GM23338 (cell line): ENCODE results near the gene WDSUB1.

ENCODE experiments used
- EZH2 ChIP-seq: fragments of 200-600 bp; sonication (generic); IDR thresholded peaks from one replicate; pipeline ENCODE4 v1.8.0; 2017; ENCODE audit warnings: antibody characterized with exemption, mild to moderate bottlenecking, low read depth; ENCODE audit not compliant: unreplicated experiment
- EZH2phosphoT487 ChIP-seq: fragments of 200-600 bp; sonication (generic); IDR thresholded peaks from one replicate; pipeline ENCODE4 v1.8.1; 2018; ENCODE audit warnings: antibody characterized with exemption; ENCODE audit not compliant: unreplicated experiment
- JUNB ChIP-seq: IDR thresholded peaks from one replicate; pipeline ENCODE4 v1.6.1; 2016; ENCODE audit warnings: antibody characterized with exemption; ENCODE audit not compliant: unreplicated experiment
- NANOG ChIP-seq: IDR thresholded peaks from 2 replicates; pipeline ENCODE4 v1.6.1; 2016; ENCODE audit warnings: antibody characterized with exemption, borderline replicate concordance
- POLR2AphosphoS5 ChIP-seq: IDR thresholded peaks from 2 replicates; pipeline ENCODE4 v1.6.1; 2016; ENCODE audit warnings: antibody characterized with exemption, low read depth
- STAT1 ChIP-seq: IDR thresholded peaks from one replicate; pipeline ENCODE4 v1.6.1; 2016; ENCODE audit warnings: antibody characterized with exemption; ENCODE audit not compliant: unreplicated experiment
- ZNF331 ChIP-seq: fragments of 250-450 bp; sonication (Bioruptor Pico); IDR thresholded peaks from 2 replicates; pipeline ENCODE4 v1.5.0; 2020; ENCODE audit warnings: low read depth, mild to moderate bottlenecking, moderate library complexity
- TF ChIP-seq, protein P1 (sequence below), 2 experiments: fragments of 200-600 bp in 1 of 2; sonication (generic) in 1 of 2; conservative IDR thresholded peaks; 2 replicates each; pipeline versions ENCODE4 v1.5.1 to v1.6.1; 2016 to 2017; ENCODE audit warnings: antibody characterized with exemption in 2 of 2, low read depth in 2 of 2, mild to moderate bottlenecking in 2 of 2, moderate library complexity in 1 of 2

DNA sequence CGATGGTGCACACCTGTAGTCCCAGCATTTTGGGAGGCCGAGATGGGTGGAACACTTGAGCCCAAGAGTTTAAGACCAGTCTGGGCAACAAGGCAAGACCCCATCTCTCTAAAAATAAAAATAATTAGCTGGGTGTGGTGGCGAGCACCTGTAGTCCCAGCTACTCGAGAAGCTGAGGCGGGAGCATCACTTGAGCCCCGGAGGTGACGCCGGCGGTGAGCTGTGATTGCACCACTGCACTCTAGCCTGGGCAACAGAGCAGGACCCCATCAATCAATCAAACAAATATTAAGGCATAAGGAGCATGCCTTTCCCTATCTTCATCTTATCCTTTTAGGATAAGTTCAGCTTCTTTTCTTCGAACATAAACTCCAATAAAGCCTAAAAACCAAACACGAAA lies 1.1 kb downstream of the WDSUB1 start:
- TF ChIP-seq, protein P1, sequence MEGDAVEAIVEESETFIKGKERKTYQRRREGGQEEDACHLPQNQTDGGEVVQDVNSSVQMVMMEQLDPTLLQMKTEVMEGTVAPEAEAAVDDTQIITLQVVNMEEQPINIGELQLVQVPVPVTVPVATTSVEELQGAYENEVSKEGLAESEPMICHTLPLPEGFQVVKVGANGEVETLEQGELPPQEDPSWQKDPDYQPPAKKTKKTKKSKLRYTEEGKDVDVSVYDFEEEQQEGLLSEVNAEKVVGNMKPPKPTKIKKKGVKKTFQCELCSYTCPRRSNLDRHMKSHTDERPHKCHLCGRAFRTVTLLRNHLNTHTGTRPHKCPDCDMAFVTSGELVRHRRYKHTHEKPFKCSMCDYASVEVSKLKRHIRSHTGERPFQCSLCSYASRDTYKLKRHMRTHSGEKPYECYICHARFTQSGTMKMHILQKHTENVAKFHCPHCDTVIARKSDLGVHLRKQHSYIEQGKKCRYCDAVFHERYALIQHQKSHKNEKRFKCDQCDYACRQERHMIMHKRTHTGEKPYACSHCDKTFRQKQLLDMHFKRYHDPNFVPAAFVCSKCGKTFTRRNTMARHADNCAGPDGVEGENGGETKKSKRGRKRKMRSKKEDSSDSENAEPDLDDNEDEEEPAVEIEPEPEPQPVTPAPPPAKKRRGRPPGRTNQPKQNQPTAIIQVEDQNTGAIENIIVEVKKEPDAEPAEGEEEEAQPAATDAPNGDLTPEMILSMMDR (conservative IDR thresholded peaks at IDR 0.05; ENCODE audit: low read depth in 2 of 2), result no peak
- TF ChIP-seq EZH2phosphoT487 (no peak), NANOG (no peak), JUNB (no peak), EZH2 (no peak), ZNF331 (CRISPR knock-in tag) (no peak), POLR2AphosphoS5 (no peak), STAT1 (no peak)
